Activated gamma-delta T cell treated with Interleukin-2 at 50 U/mL for 16 hours (primary cell): Measurements from ENCODE around the gene PTPRE.
A peak's percentile ranks its signal among the peaks of the same experiment; 100 is the strongest.

Source experiments
- DNase-seq: peaks from one replicate; pipeline ENCODE4 v3.0.0-alpha.2; 2020

The PTPRE gene, protein sequence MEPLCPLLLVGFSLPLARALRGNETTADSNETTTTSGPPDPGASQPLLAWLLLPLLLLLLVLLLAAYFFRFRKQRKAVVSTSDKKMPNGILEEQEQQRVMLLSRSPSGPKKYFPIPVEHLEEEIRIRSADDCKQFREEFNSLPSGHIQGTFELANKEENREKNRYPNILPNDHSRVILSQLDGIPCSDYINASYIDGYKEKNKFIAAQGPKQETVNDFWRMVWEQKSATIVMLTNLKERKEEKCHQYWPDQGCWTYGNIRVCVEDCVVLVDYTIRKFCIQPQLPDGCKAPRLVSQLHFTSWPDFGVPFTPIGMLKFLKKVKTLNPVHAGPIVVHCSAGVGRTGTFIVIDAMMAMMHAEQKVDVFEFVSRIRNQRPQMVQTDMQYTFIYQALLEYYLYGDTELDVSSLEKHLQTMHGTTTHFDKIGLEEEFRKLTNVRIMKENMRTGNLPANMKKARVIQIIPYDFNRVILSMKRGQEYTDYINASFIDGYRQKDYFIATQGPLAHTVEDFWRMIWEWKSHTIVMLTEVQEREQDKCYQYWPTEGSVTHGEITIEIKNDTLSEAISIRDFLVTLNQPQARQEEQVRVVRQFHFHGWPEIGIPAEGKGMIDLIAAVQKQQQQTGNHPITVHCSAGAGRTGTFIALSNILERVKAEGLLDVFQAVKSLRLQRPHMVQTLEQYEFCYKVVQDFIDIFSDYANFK

DNA sequence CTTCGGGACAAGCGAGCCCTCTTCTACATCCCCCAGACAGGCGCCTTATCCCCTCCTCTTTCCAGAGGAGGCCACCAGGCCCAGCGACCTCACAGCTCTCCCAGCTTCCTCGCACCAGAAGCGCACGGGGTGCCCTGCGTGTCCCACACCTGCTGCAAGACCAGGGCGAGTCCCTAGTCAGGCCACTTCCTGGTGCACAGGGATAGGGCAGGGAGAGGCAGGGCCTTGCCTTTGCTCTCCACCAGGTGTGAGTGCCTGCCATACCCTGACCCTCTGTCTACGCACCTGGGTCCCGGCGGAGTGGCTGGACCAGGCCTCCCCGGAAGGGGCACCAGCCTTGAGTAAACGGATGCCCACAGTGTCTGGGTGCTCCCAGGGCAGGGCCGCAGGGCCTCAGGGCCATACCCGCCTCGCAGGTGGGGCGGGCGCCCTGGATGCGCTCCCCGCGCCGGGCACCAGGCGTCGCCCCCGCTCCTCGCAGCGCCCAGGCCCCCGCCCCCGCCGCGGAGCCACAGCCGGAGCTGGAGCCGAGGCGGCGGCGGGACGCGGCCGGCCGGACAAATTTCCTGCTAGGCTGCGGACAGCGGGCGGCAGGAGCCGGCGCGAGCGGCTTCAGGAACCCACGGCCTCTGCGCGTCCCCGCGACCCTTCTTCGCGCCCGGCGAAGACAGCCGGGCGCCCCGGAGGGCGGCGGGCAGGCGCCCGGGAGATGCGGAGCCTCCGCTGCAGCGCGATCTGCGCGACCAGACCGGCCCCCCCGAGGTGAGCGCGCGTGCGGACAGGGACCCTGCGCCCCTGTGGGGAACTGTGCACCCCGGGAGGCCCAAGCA, at the start of gene PTPRE:
Gene PTPRE, plus strand, starts transcription at position 556 of the 830 bp plus-strand sequence. CDS start 133,779 bp downstream, outside the sequence.
- peak; percentile 55 for DNase-seq

DNA sequence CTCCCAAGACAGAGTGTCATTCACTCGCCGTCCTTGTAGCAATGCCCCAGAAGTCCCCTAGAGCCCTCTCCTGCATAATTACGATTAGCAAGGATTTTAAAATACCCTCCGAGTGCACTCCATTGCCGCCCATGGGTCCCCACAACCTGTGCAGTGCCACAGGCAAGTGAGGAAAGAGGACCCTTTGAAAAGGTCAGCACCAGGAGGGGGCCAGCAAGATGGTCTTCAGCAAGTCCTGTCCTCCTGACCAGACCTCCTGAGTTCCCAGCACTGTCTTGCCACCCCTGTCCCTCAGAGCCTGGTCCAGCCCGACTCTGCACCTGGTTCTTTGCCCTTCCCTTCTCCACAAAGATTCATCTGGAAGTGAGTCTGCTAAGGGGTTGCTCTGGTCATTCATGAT, 46.3 kb upstream of the PTPRE start:
- DNase-seq: no peak

DNA sequence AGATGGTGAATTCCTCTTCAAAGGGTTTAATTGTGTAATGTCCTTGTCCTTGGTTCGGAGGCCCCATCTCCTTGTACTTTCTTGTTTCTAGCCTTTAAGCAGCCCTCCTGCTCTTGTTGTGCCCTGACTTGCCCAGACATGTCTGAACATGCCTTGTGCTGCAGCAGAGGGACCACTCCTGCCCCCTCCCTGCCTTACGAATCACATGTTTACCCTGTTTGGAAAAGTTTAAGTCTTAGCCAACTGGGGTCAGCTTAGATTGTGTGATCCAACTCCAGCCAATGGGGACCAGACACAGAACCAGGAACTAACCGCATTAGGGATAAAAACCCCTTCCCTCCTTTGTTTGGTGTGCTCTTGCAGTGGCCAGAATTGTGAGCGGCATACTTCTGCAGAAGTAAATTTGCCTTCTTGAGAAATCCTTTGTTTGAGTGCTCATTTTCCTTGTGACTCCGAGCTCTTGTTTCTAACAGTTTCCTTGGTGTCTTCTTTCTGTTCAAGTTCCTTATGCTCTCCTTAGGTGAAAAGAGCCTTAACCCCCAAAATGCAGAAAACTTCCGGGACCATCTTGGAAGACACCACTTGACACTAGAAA, 43.6 kb upstream of the PTPRE start:
- DNase-seq: no peak

DNA sequence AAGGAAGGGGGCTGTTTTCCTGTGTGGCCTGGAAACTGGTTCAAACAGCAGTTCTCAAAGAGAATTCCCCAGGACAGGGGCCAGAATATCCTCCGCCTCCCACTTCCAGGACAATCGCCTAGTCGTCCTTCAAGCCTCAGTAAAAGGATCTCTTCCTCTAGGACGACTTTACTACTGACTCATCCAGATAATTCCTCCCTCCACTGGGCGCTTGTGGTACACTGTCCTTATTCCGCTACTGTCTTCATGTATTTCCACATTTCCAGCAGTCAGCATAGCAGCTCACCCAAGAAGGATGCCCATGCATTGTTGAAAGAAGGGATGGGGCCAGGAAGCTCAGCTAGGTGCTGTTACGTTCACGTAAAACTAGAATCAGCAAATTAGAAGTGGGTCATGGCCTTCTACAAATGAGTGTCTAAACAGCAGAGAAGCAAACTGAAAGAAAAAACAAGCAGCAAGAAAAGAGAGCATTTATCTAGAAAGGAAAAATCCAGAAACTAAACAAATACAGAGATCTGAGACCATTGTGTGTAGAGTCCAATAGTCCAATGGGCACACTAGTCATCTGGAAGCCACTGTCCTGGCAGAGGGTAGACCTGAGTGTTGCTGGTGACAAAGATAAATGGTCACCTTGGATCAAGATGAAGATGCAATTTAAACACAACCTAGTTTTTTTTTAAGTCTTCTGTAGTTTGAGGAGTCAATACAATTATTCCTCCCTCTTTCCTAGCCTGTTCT, 40.5 kb upstream of the PTPRE start:
- no peak for DNase-seq

DNA sequence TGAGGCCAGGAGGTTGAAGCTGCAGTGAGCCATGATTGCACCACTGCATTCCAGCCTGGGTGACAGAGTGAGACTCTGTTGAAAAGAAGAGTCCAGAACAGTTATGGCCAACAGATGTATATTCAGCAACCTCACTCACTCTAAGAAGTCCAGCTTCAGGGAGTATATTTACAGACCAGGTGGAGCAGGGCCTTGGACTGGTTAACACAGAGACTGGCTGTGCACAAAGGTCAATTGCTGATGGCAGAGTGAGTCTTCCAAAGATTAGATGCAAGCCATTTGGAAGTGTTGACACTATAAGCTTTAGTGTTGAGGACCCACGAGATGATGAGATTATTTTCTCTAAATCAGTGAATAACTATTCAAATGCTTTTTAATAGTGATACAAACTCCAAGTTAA, 39.1 kb upstream of the PTPRE start:
- no peak for DNase-seq

DNA sequence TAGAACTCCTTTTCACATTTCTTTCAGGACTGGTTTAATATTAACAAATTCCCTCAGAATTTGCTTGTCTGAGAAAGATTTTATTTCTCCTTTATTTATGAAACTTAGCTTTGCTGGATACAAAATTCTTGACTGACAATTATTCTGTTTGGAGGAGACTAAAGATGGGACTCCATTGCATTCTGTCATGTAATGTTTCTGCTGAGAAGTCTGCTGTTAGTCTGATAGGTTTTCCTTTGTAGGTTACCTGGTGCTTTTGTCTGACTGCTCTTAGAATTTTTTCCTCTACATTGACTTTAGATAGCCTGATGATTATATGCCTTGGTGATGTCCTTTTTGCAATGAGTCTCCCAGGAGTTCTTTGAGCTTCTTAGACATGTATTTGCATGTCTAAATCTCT, 37.6 kb upstream of the PTPRE start:
- no peak for DNase-seq

DNA sequence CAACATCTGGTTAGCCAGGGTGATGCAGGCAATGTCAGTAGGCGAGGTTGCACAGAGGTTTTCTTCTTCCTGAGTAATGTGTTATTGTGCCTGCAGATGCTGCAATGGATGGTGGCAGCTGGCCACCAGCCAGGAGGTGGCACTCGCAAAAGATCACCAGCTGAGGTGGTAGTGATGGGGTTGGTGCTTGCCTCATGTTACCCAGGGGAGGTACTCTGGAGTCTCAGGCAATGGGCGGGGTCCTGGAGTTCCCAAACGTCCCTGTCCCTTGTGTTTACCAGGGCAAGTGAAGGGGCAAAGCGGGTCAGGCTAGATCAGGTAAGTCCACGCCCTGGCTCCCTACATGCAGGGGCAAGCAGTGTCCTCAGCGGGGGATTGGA, 35.3 kb upstream of the PTPRE start:
- DNase-seq: no peak

DNA sequence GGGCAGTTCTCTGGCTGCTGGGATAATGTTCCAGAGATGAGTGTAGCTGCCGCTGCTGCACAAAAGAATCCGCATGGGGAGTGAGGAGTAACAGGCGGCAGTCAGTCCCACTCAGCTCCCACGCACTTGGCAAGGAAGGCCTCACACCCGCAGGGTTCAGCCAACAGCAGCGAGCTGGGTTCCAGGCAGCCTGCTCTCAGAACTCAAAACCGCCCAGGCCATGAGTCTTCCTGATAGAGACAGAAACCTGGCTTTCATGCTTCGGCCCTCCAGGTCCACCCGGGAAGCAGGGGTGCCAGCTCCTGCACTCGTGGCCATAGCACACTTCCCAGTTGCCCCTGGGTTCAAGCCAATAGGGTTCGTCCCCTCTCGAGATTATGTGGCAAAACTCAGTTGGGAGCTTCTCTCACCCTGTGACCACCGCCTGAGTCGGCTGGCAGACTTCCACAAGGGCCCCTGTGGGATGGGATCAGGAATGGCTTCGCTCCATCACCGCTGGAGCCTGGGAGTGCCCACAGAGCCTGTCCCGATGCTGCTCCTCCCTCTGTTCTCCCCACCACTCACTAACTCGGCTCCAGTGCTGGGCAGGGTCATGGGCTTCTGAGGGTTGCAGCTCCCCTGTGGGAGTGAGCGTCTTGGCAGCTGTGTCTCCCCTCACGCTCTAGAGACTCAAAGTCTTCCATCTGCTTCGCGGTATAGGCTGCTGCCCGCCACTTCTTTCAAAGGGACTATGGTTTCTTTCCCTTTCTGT, 34.7 kb upstream of the PTPRE start:
- DNase-seq: no peak

DNA sequence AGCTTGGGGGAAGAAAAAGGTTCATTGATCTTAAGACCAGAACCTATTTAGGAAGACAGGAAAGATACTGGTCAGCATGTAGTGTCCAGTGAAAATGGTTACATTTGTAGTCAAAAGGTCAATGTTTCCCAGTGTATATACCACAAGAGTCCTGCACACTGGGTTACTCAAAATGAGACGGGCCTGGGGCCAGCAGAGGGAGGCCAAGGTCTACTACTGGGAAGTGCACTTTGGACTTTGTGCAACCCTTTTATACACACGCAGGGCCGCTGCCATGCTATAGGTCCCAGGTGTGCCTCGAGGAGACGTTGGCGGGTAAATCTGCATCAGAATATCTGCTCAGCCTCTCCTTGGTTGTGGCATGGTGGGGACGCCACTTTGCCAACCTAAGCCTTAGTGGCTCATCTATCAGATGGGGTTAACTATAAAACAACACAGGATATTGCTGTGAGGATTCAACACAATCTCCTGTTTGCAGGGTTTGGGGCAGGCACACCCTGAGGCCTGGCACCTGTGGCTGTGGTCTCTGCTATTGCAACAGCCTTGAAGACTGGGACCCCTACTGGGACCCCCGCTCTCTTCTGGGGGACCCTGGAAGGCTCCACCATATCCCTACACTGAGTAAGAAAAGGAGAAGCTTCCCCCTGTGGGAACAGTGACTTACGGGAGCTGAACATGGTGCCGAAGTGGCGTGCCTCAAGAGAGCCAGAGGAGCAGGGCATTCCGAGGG, 33.9 kb upstream of the PTPRE start:
- DNase-seq: no peak

DNA sequence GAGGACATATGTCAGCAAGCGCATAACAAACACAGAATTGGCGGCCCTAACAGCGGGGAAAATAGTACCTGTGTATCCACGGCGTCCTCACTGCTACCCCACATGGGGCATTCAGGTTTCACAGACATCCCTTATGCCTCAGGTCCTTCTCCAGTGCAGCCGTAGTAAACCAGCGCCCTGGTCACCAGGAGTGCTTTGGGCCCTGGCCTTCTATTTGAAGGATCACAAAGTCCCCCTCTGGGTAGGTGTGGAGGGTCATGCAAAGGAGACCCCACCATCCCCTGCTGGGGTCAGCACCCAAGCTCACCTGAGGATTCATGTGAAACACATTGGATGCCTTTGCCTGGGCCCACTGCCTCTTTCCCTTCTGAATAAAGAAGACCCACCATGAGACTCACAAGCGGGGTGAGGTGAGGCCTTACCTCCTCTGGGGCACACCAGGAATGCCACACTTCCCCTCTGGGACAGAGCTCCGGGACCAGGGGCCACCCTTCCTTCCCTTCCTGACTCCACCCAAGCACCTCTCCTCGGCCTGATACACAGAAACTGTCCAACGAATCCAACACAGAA, 32.9 kb upstream of the PTPRE start:
- no peak for DNase-seq

DNA sequence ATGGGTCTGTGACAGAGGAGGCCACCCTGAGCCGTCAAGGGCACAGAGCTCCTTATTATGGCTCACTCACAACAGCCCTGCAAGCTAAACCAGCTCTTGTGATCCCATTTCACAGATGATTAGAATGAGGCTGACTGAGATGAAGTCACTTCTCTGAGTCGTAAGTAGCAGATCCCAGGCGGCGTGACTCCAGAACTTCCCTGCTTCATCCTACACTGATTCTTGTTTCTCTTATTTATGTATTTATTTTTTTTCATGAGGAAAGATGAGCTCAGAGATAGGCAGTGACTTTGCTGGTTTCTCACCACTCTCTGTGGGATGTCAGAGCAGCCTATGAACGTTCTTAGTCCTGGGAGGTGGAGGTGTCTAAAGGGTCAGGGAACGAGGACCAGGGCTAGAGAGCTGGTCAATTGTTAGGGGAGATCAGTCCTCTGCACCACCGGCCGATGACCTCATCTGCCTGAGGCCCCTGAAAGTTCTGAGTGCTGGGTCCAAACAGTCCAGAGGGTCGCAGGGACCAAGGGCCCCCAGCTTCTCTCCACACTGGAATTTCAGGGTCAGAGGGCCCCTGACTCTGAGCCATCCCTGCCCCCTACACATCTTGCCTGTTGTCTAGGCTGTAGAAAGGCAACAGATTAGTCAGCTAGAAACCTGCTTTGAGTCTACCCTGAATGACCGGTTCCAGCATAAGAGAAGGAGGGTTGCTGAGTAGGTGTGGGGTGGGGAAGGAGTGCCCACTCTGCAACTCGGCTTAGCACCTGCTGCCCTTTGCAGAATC, 32.0 kb upstream of the PTPRE start:
- no peak for DNase-seq

DNA sequence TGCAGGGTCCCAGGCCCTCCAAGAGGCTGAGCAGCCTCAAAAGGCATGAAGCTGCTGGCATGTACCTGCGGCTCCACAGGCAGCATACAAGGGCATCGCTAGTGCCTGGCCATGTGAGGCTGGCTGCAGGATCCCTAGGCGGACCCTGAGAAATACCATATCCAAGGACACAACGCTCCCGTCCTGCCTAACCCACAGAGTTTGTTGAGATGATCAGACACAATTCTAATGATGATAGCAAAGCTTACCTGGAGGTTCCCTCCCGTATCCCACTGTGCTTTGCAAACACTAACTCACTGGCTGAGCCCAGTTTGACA, 31.5 kb upstream of the PTPRE start:
- DNase-seq: no peak

DNA sequence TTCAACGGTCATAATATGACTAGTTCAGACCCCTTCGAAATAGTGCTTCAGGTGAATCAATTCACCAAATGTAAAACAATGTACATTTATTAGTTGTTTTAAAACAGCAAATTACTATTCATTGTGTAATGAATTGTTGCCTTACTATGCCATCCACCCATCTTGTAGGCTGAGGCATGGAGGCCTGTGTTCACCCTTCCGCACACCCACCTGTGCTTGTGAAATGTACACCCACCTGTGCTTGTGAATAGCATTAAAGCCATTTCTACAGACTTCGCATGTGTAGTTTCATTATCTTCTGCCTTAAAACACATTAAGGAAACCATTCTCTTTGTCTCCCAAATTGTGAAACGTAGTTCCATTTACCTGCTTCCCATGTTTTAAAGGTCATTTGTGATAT, 31.0 kb upstream of the PTPRE start:
- DNase-seq: no peak

DNA sequence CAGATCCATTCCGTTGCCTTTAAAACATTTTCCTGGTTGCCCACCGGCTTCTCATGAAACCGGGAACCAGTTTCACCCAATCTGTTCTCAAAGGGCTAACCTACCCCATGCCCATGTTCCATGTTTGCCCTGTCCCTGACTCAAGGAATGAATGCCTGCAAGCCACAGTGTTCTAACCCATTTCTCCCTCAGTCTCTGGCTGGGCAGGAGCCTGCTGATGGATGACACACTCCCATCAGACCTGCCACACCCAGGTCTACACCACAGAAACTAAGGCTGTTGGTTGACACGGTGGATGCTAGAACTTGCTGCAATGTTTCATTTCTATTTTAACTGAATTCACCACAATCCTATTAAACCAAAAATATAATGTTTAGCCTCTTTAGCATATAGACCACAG, 29.8 kb upstream of the PTPRE start:
- DNase-seq: no peak

DNA sequence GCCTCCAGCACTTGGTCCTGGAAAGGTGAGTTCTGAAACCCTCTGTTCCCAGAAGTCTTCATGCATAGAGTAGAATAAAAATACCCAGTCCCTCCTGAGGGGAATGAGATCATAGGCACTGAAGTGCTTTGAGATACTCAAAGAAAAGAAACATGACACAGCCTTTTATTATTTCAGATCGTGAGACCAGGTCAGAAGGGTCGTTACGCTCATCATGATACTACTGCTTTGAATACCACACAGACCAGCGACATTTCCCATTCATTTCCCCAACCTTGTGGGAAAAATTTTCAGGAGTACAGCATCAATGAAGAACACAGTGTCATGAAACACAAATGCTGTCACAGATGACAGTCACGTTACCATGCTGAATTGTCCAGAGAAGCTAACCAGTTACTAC, 29.2 kb upstream of the PTPRE start:
- no peak for DNase-seq

DNA sequence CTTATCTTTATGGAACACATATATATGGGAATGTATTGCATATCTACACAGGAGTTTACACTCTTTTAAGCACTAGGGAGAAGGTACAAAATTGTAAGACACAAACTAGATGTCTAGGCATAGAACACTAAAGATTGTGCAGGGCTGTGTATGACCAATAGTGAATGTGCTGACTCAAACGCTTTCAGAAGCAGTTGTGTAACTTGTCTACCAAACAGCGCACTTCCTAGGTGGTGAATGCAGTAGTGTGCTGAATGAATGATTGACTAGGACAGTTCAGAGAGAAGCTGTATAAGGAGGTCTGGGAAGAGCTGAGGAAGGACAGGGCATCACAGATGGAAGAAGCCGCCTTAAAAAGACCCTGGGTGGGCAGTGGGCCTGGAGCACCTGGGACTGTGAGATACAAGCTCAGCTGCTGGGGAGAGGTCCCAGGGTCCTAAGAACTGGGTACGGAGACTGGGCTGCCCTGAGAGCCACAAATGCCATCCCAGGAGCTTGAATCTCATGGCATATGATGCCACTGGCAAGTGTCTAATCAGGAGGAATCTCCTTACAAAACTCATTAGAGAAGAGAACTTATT, 28.3 kb upstream of the PTPRE start:
- no peak for DNase-seq

DNA sequence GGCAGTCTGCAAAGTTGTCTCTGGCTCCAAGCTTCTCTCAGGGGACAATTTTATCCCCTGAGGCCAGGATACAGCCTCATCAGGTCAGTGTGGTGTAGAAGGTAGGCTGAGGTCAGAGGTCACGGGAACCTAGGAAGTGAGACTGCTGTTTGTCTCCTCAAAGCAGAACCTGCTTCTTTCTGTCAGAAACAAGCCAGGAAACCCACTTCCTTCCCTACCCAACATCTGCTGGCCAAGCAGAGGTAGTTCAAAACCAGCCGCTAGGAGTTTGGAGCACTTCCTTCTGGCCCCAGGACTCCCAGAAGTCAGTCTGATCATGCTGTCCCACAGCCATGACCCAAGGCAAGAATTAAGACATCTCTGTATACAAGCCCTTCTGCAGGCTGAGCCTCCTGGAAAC, 26.3 kb upstream of the PTPRE start:
- DNase-seq: no peak

DNA sequence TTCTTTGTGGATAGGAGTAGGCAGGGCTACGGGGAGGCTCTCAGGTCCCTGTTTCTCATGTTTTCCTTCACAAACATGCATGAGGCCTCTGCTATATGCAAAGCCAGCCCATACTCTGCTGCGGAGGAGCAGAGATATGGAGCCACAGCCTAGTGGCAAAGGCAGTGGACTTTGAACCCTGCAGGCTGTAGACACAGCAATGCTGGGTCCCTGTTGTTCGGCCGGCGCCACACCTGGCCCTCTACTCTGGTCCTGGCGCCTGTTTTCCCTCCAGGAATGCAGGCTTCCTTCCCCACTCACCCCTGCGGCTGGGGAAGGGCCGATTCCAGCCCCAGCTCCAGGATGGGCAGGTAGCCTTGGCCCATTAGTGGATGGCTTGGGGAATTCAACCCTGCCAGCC, 25.6 kb upstream of the PTPRE start:
- no peak for DNase-seq

DNA sequence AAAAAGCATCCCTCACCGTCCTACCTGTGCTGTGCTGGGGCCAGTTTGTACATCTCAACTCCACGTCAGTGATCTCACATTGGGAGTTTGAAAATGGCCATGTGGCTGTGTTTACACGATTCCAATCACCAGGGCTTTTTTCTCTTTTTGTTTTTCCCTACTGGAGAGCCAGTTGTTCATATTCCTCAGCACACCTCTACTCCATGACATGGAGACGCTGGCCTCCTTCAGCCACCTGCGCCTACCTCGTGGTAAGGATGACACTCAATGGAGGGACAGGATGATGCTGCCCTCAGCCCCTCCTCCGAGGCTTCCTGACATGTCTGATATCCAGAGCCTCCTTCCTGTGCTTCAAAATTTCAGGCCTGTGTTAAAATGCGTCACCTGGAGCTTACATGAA, 24.5 kb upstream of the PTPRE start:
- DNase-seq: no peak
